ENCODE results near the gene KRT36. TPM values are rescaled to one million over a fixed set of nuclear protein-coding genes. Genes with fewer than 3 reads are reported as not detected.

KRT36 gene
- total and polyA plus RNA-seq, 10 of the 15 experiments (the other 5 are each of a cell fraction or from before 2014, with no cell fraction given) = not detected

DNA sequence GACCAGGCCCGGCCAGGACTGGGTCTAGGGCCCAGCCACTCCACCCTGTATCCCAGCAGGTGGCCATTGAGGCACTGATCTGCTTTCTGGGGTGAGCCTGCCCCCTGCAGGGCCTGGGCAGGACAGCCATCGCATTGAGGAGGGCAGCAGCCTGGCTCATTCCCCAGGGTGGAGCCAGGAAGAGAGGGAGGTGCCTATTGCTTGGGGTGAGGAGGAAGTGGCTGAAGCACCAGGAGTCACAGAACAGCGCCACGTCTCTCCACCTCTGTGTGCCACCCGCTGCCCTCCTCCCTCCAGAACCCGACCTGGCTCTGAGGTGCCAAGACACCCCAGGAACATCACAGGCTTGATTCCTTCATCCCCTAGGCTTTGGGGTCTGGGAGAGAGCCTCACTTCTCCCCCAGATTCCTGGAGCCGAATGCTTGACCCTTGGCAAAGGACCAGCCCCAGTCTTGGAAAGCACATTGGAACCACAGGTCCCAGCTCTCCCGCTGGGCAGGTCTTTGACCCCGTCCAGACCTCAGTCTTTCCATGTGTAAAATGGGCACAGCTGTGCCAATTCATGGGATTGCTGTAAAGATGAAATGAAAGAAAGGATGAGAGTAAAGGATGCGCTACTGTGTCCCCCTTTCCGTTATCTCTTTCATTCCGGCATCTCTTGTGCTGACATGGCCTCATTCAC is 7.2 kb upstream of the KRT36 start (continued):
- TF ChIP-seq RB1 (IDR thresholded peaks at IDR 0.05; ENCODE audit: borderline replicate concordance) = no peak
- no peak for TF ChIP-seq BCLAF1 (IDR thresholded peaks at IDR 0.05)
- peak; percentile 29; the same call in 1 of the 2 replicates for TF ChIP-seq SPI1 (IDR thresholded peaks at IDR 0.05; ENCODE audit: borderline replicate concordance, insufficient read depth, low read depth, low read length)
- TF ChIP-seq NFXL1 (IDR thresholded peaks at IDR 0.05; ENCODE audit: borderline replicate concordance) = no peak
- TF ChIP-seq YY1 (IDR thresholded peaks at IDR 0.05; ENCODE audit: low read depth, low read length) = 0 out of 2 replicates have a peak, but pooled peaks have one; percentile 36
- TF ChIP-seq SMAD5 (IDR thresholded peaks at IDR 0.05; ENCODE audit: low read depth) = no peak
- no peak for TF ChIP-seq IKZF2 (IDR thresholded peaks at IDR 0.05)

GRCh38 chr17:41494524-41494923 is 4.8 kb upstream of the KRT36 start:
- no peaks in the 10 kb centered on the region for H3K9me3 ChIP-seq (replicated peaks; ENCODE audit: control insufficient read depth, insufficient read depth, low read length)
- no peaks in the 10 kb centered on the region for H3K79me2 ChIP-seq (ENCODE audit: control insufficient read depth, insufficient read depth, low read length)
- in situ Hi-C loops (cut with MboI) (no loop called here), intact Hi-C loops (cut with micrococcal nuclease; ENCODE audit: unreplicated experiment) (no loop called here)
- ChIA-PET CTCF (interaction anchor here (1.2 kb wide), 1 partner anchor 7 kb away, joined by 3 read pairs; no protein-coding TSS in a partner anchor), POLR2A (no interaction called here), RAD21 (ENCODE audit: unreplicated experiment) (no interaction called here), SMC1A (ENCODE audit: uncharacterized antibody, unreplicated experiment) (no interaction called here)
- H4K20me1 ChIP-seq (ENCODE audit: control insufficient read depth, insufficient read depth) = no peaks in the 10 kb centered on the region
- H3K27ac ChIP-seq (ENCODE audit: control insufficient read depth, insufficient read depth) = no peak overlapping the region
- BruUV-seq (replicated peaks) = no TSS peak
- H3K4me1 ChIP-seq (ENCODE audit: control insufficient read depth, insufficient read depth, low read length) = no peaks in the 10 kb centered on the region
- 0% methylated on average over 2 of the region's 2 CpGs for WGBS (ENCODE audit: insufficient coverage, insufficient replicate concordance, low lambda C conversion rate, missing lambda C conversion rate)
- FAIRE-seq (no peak), DNase-seq (ENCODE audit: low read depth, low spot score) (no peak), ATAC-seq (no peak)
- no peaks in the 10 kb centered on the region for H3K36me3 ChIP-seq (ENCODE audit: control insufficient read depth in 2 of 2, insufficient read depth in 2 of 2, low read length in 1 of 2)
- no peak overlapping the region for H2AFZ ChIP-seq (ENCODE audit: control insufficient read depth, low read depth, low read length)
- peaks cover 0 to 2% of the 10 kb centered on the region in 2 experiments; a peak in 2 of 4 replicates for H3K27me3 ChIP-seq (replicated peaks in 1 of 2; ENCODE audit: control insufficient read depth in 2 of 2, insufficient read depth in 2 of 2, low read length in 1 of 2)
- H3K9ac ChIP-seq (ENCODE audit: control insufficient read depth, insufficient read depth, low read length) = no peak overlapping the region
- no peak overlapping the region for H3K4me2 ChIP-seq (ENCODE audit: control insufficient read depth, insufficient read depth)
- no peak overlapping the region for H3K4me3 ChIP-seq
- TF ChIP-seq NBN (IDR thresholded peaks at IDR 0.05) (no peak), MXI1 (IDR thresholded peaks at IDR 0.05; ENCODE audit: low read depth, low read length) (no peak), ETV6 (conservative IDR thresholded peaks at IDR 0.05 in 1 of 2, IDR thresholded peaks at IDR 0.05 in 1 of 2; ENCODE audit: borderline replicate concordance in 1 of 2, low read depth in 1 of 2) (no peak), ZNF592 (IDR thresholded peaks at IDR 0.05) (no peak), JUNB (IDR thresholded peaks at IDR 0.05) (no peak)
- TF ChIP-seq, protein P1, sequence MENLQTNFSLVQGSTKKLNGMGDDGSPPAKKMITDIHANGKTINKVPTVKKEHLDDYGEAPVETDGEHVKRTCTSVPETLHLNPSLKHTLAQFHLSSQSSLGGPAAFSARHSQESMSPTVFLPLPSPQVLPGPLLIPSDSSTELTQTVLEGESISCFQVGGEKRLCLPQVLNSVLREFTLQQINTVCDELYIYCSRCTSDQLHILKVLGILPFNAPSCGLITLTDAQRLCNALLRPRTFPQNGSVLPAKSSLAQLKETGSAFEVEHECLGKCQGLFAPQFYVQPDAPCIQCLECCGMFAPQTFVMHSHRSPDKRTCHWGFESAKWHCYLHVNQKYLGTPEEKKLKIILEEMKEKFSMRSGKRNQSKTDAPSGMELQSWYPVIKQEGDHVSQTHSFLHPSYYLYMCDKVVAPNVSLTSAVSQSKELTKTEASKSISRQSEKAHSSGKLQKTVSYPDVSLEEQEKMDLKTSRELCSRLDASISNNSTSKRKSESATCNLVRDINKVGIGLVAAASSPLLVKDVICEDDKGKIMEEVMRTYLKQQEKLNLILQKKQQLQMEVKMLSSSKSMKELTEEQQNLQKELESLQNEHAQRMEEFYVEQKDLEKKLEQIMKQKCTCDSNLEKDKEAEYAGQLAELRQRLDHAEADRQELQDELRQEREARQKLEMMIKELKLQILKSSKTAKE (IDR thresholded peaks at IDR 0.05; ENCODE audit: low read depth, poor library complexity, severe bottlenecking) = no peak
